CD4-positive, alpha-beta T cell treated with Interleukin-6 for 4 hours (primary cell): ENCODE data around the gene CD48.

ENCODE experiments used
- DNase-seq: peaks from one replicate; pipeline ENCODE4 v3.0.0-alpha.2; 2020; ENCODE audit warnings: mixed read lengths

The CD48 gene

DNA sequence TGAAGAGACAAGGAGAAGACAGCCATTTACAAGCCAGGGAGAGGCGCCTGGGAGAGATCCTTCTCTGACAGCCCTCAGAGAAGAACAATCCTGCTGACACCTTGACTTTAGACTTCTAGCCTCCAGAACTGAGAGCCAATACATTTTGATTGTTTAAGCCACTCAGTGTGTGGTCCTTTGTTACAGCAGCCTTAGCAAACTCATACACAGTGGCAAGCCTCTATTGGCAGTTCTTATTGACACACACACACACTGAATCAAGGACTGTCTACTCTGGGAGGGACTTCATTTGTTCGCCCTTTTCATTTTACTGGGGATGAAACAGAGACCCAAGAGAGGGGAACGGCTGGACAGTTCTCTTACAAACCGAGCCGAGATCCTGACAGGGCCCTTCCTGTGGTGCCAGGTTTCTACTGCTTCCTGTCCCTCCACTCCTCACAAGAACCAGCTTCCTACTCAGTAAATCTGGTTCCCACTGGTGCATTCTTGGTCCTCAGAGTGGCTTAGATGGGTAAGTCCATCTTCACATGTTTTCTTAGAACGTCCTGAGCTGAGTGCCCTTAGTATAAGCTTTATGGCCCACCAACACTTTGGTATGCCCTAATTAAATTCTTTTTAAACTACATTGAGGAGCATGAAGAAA lies 79.5 kb downstream of the CD48 start:
- no peak for DNase-seq

DNA sequence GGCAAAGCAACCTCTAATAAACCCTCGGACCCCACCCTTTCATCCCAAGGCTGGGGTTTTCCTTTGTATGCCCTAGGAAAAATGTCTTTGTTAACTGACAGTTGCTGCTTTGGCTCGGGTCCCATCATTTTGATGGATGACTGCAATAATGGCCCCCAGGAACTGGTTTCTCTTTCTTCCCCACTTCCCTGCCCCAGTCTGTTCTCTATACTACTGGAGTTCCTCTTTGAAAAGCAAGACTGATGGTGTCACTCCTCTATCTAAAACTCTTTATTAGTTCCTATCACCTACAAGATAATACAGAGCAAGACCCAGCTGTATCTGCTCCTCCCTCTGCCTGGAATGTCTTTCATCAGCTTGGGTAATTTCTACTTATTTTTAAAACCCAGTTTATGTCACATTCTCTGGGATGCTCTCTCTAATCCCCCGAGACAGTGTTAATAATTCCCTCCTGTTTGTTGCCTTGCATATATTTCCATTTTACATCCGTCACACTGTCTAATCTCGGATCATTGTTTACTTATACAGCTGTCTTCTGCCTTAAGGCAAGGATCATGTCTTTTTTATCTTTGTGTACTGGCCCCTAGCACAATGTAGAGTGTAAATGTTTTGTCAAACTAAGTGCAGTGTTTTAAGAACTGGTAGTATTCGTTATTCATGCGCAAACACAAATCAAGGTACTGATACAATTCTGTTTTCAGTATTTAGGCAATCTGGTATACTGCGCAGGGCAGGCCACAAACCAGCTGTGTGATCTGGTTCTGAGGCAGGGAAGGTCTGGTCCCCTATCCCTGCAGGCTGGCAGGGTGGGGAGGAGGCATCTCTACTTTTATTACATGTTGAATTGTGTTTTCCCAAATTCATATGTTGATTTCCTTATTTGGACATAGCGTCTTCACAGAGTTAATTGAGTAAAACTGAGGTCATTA lies 80.8 kb downstream of the CD48 start:
- DNase-seq: no peak

DNA sequence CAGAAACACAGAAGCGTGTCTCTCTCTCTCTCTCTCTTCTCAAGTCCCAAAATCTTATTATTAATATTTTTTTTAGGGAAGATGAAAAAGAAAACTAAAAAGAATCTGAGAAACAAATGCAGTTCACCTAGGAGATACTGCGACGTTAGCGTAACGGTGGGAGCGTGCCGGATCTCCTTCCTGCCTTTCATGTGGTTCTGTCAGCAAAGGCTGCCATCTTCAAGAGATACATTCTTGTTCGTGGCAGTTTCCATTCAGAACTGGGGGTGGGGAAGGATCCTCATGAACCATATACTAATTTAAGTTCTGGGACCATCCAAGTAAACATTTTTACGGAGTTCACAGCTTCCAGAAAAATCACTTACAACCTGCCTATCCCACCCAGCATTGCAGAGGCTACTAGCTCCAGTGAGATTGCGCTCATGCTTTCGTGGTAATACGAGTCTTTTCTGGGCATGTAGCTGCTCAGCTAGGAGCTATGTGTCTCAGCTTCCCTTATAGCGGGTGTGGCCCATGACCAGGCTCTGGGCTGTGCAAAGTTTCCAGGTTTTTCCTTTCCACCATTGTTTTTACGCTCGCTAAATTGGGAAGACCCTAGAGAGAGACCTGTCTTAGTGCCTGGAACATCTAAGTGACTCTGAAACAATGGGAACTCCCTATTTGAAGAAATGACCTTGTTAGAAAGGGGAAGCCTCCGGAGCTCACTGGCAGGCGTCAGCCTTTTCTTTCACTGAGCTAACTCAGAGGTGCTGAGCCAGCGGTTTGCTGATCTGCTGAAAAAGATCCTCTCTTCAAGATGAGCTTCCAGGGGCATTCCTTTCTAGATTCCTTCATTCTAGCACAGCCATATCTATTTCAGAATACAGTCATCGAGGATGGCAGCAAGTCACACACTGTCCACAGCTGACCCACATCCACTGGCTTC lies 82.1 kb downstream of the CD48 start:
- DNase-seq: peak; percentile 84

DNA sequence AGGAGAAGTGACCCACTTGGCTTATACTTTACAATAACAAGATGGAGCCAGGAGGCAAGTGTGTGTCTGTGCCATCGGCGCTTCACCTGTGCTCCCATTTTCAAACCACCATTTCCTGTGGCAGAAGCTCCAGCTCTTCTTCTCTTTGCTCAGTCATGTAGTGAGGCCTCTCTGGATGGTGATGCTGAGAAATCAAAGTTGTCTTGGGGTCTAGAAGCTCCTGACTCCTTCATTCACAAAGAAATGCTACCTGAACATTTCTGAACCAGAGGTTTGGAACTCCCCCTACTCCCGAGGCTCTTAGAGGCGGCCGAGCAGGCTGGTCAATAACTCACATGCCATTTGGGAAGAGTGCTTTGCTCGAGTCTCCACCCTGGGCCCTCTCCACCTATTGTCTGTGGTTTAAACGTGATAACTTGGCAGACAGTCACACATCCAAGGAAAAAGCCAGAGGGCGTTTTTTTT lies 82.8 kb downstream of the CD48 start:
- DNase-seq: peak; percentile 65
